K562 (cell line): ENCODE data around the gene RBM45. TPM values are rescaled to one million over a fixed set of nuclear protein-coding genes. Genes with fewer than 3 reads are reported as not detected.

Experiments
- ATAC-seq: fragments of 200-7000 bp; cut with Tn5 transposase; 3 replicates; pipeline ENCODE4 v1.9.1; 2020; ENCODE audit warnings: moderate library complexity
- BruUV-seq: library from RNA; stranded (reverse); fragments of 400-500 nt; replicated peaks from 2 replicates; lab custom pipeline; 2021; lab: Mats Ljungman, UMichigan
- CTCF ChIA-PET: fragments of 300-600 bp; formaldehyde crosslinking; extraction: SDS; loops from one replicate; lab custom pipeline; 2021; ENCODE audit warnings: low intra/inter-chr PET ratio; lab: Yijun Ruan, JAX
- POLR2A ChIA-PET: fragments of 300-600, 350-650 bp; sonication (Branson Sonifier 250); formaldehyde crosslinking; extraction: SDS; loops from one replicate; lab custom pipeline; 2021; ENCODE audit warnings: antibody characterized with exemption, inconsistent platforms; lab: Yijun Ruan, JAX
- DNase-seq, 4 experiments: peaks; one replicate each; pipeline versions ENCODE4 v3.0.0 to v3.0.0-alpha.2; 2011 to 2018; ENCODE audit warnings: low spot score in 3 of 4, mixed read lengths in 3 of 4; ENCODE audit errors: extremely low read depth in 1 of 4
- FAIRE-seq: peaks from 2 replicates; lab custom pipeline; 2011; peaks lifted over from hg19 to GRCh38; lab: Jason Lieb, UNC
- H2AFZ ChIP-seq: 2 replicates; pipeline ENCODE4 v1.6.0; 2011; ENCODE audit warnings: low read depth, low read length, control low read depth, inconsistent platforms
- H3K27ac ChIP-seq: fragments of 200-600 bp; 3 replicates; pipeline ENCODE4 v1.8.0; 2011; ENCODE audit warnings: low read depth, mild to moderate bottlenecking, control low read depth, inconsistent platforms, low read length, moderate library complexity, mixed read lengths; ENCODE audit errors: extremely low read depth
- H3K27me3 ChIP-seq, 2 experiments: fragments of 300-600 bp in 1 of 2; 2 replicates in 1 of 2; 3 replicates in 1 of 2; pipeline versions ENCODE4 v1.6.0 to v1.8.0; 2011; ENCODE audit warnings: inconsistent platforms in 2 of 2, low read length in 2 of 2, mild to moderate bottlenecking in 1 of 2, mixed read lengths in 1 of 2, moderate library complexity in 1 of 2; ENCODE audit not compliant: control insufficient read depth in 2 of 2, insufficient read depth in 2 of 2
- H3K36me3 ChIP-seq: fragments of 300-600 bp; 3 replicates; pipeline ENCODE4 v1.8.0; 2011; ENCODE audit warnings: mild to moderate bottlenecking, low read length, inconsistent platforms; ENCODE audit not compliant: control insufficient read depth, insufficient read depth
- H3K4me1 ChIP-seq, 2 experiments: fragments of 200-600 bp in 1 of 2; replicated peaks in 1 of 2; 2 replicates in 1 of 2; 3 replicates in 1 of 2; pipeline versions ENCODE4 v1.5.1 to v1.8.0; 2011; ENCODE audit warnings: inconsistent platforms in 2 of 2, low read length in 2 of 2, mild to moderate bottlenecking in 1 of 2, mixed read lengths in 1 of 2, moderate library complexity in 1 of 2; ENCODE audit not compliant: control insufficient read depth in 2 of 2, insufficient read depth in 2 of 2
- H3K4me2 ChIP-seq: 2 replicates; pipeline ENCODE4 v1.6.1; 2011; ENCODE audit warnings: low read length, control low read depth, inconsistent platforms, mixed read lengths; ENCODE audit not compliant: insufficient read depth
- H3K4me3 ChIP-seq: fragments of 200-600 bp; sonication (generic), shearing (Covaris generic); 2 replicates; pipeline ENCODE4 v1.5.1; 2016; ENCODE audit warnings: control low read depth, inconsistent platforms
- H3K79me2 ChIP-seq: fragments of 200-600 bp; 3 replicates; pipeline ENCODE4 v1.8.0; 2011; ENCODE audit warnings: low read length, inconsistent platforms; ENCODE audit not compliant: control insufficient read depth, insufficient read depth
- H3K9ac ChIP-seq, 2 experiments: 2 replicates each; pipeline versions ENCODE4 v1.6.0 to v1.6.1; 2011; ENCODE audit warnings: low read depth in 2 of 2, low read length in 2 of 2, control low read depth in 1 of 2, inconsistent platforms in 1 of 2, mild to moderate bottlenecking in 1 of 2, mixed read lengths in 1 of 2; ENCODE audit not compliant: insufficient read depth in 1 of 2
- H3K9me1 ChIP-seq: one replicate; pipeline ENCODE4 v1.6.0; 2011; ENCODE audit warnings: inconsistent platforms, mild to moderate bottlenecking, low read length, moderate library complexity; ENCODE audit not compliant: control insufficient read depth, insufficient read depth
- H3K9me3 ChIP-seq: replicated peaks from 2 replicates; pipeline ENCODE4 v1.5.1; 2011; ENCODE audit warnings: low read depth, low read length, inconsistent platforms; ENCODE audit not compliant: control insufficient read depth, insufficient read depth
- H4K20me1 ChIP-seq: replicated peaks from 2 replicates; pipeline ENCODE4 v1.6.1; 2011; ENCODE audit warnings: low read length, inconsistent platforms, mixed read lengths; ENCODE audit not compliant: control insufficient read depth, insufficient read depth
- C11orf30 ChIP-seq: fragments of 450-650 bp; IDR thresholded peaks from 2 replicates; pipeline ENCODE4 v1.6.1; 2016; ENCODE audit warnings: low read depth, mild to moderate bottlenecking
- HCFC1 ChIP-seq: IDR thresholded peaks from 2 replicates; pipeline ENCODE4 v1.6.1; 2012; ENCODE audit warnings: low read depth, low read length, improper control_type of control experiment
- HINFP ChIP-seq: fragments of 450-650 bp; conservative IDR thresholded peaks from 2 replicates; pipeline ENCODE4 v1.6.1; 2016; ENCODE audit warnings: missing genetic modification characterization, low read depth, mild to moderate bottlenecking, control low read depth, missing compliant biosample characterization
- MAFF ChIP-seq: IDR thresholded peaks from 2 replicates; pipeline ENCODE4 v1.6.1; 2012; ENCODE audit warnings: low read length, improper control_type of control experiment
- MAFG ChIP-seq: fragments of 450-650 bp; conservative IDR thresholded peaks from 2 replicates; pipeline ENCODE4 v1.6.1; 2016; ENCODE audit warnings: missing genetic modification characterization, missing compliant biosample characterization
- MAFK ChIP-seq: IDR thresholded peaks from 2 replicates; pipeline ENCODE4 v1.6.1; 2011; ENCODE audit warnings: low read length, improper control_type of control experiment
- MXI1 ChIP-seq: IDR thresholded peaks from 2 replicates; pipeline ENCODE4 v1.6.1; 2011; ENCODE audit warnings: low read depth, mild to moderate bottlenecking, improper control_type of control experiment, low read length
- MYBL2 ChIP-seq, 2 experiments: fragments of 450-650 bp in 1 of 2; sonication (generic) in 1 of 2; formaldehyde crosslinking in 1 of 2; IDR thresholded peaks; 2 replicates each; pipeline versions ENCODE4 v1.6.1 to v1.8.1; 2017 to 2022; ENCODE audit warnings: borderline replicate concordance in 1 of 2, inconsistent platforms in 1 of 2, low read depth in 1 of 2, mild to moderate bottlenecking in 1 of 2, missing genetic modification reagents in 1 of 2, moderate library complexity in 1 of 2
- PCBP1 ChIP-seq: fragments of 200-400 bp; formaldehyde crosslinking; IDR thresholded peaks from 2 replicates; pipeline ENCODE4 v1.6.1; 2018; ENCODE audit warnings: mild to moderate bottlenecking, low read depth, low read length; ENCODE audit not compliant: poor library complexity, severe bottlenecking
- PHB ChIP-seq: fragments of 250-450 bp; sonication (Bioruptor Pico); IDR thresholded peaks from 2 replicates; pipeline ENCODE4 v1.5.0; 2021
- PHF21A ChIP-seq: fragments of 450-650 bp; IDR thresholded peaks from 2 replicates; pipeline ENCODE4 v1.6.1; 2017; ENCODE audit warnings: low read depth, borderline replicate concordance
- POLR3G ChIP-seq: IDR thresholded peaks from 2 replicates; pipeline ENCODE4 v1.6.1; 2011; ENCODE audit not compliant: insufficient read length, insufficient replicate concordance; ENCODE audit errors: extremely low read depth
- PTBP1 ChIP-seq: fragments of 200-400 bp; formaldehyde crosslinking; IDR thresholded peaks from 2 replicates; pipeline ENCODE4 v1.6.1; 2017; ENCODE audit warnings: low read depth, low read length
- ZBTB17 ChIP-seq: fragments of 450-650 bp; formaldehyde crosslinking; IDR thresholded peaks from 2 replicates; pipeline ENCODE4 v1.4.0; 2020; ENCODE audit warnings: mild to moderate bottlenecking
- ZC3H8 ChIP-seq: fragments of 450-650 bp; IDR thresholded peaks from 2 replicates; pipeline ENCODE4 v1.6.1; 2017
- ZNF740 ChIP-seq, 3 experiments: fragments of 200-800 bp in 1 of 3; sonication (Bioruptor generic) in 1 of 3; sonication (generic) in 1 of 3; formaldehyde crosslinking in 1 of 3; IDR thresholded peaks; 2 replicates each; pipeline versions ENCODE4 v1.6.1 to v1.8.0; 2016 to 2022; ENCODE audit warnings: mild to moderate bottlenecking in 2 of 3, missing compliant biosample characterization in 2 of 3, missing genetic modification characterization in 2 of 3, missing genetic modification reagents in 1 of 3
- WGBS: fragments of 100-300 bp; shearing (Covaris generic); methylation state at CpG from one replicate; pipeline ENCODE4 v1.1.6; 2016; ENCODE audit warnings: low coverage, mixed read lengths; ENCODE audit not compliant: insufficient coverage; ENCODE audit errors: missing lambda C conversion rate; 5-methylcytosine and 5-hydroxymethylcytosine counted together
- in situ Hi-C: fragments of 300-500 bp; cut with MboI; formaldehyde crosslinking; loops from 4 replicates; pipeline ENCODE4 v1.15.0; 2018; ENCODE audit warnings: inconsistent platforms, mixed read lengths
- intact Hi-C: fragments of 100-400 bp; cut with micrococcal nuclease; formaldehyde crosslinking; loops from 2 replicates; pipeline ENCODE4 v1.14.2; 2022
- polyA plus RNA-seq, 8 experiments: library from polyadenylated mRNA; depleted of rRNA in 4 of 8; stranded (reverse) in 5 of 8; unstranded in 3 of 8; fragments of >200 nt; fragmentation: Nextera tagmentation in 2 of 8; fragmentation: Illumina TruSeq in 1 of 8; extraction: Ambion mirVana in 2 of 8; extraction: Trizol in 1 of 8; gene quantifications; 2 replicates each; pipeline versions ENCODE4 v1.2.1 to v1.2.3, GENCODE V29; 2011 to 2014; ENCODE audit warnings: inconsistent platforms in 1 of 8, missing spikeins in 1 of 8
- total RNA-seq, 7 experiments: library from RNA; depleted of rRNA in 6 of 7; stranded (reverse); fragments of >200 nt in 6 of 7; fragmentation: Illumina TruSeq in 2 of 7; extraction: Trizol in 2 of 7; gene quantifications; 2 replicates each; pipeline versions ENCODE4 v1.2.1 to v1.2.3, GENCODE V29; 2011 to 2021; ENCODE audit warnings: low replicate concordance in 1 of 7

Gene RBM45
- total and polyA plus RNA-seq, 9 of the 15 experiments (the other 6 are each of a cell fraction or from before 2014, with no cell fraction given): 6.7 to 22.0 (median 15.0) TPM

GRCh38 chr2:178117725-178118124, 5.5 kb downstream of the RBM45 start (continued):
- TF ChIP-seq MAFK (peak; percentile 17; the same call in 1 of the 2 replicates), PTBP1 (no peak), C11orf30 (peak; percentile 64; the same call in 1 of the 2 replicates), HINFP (tag) (no peak)

DNA sequence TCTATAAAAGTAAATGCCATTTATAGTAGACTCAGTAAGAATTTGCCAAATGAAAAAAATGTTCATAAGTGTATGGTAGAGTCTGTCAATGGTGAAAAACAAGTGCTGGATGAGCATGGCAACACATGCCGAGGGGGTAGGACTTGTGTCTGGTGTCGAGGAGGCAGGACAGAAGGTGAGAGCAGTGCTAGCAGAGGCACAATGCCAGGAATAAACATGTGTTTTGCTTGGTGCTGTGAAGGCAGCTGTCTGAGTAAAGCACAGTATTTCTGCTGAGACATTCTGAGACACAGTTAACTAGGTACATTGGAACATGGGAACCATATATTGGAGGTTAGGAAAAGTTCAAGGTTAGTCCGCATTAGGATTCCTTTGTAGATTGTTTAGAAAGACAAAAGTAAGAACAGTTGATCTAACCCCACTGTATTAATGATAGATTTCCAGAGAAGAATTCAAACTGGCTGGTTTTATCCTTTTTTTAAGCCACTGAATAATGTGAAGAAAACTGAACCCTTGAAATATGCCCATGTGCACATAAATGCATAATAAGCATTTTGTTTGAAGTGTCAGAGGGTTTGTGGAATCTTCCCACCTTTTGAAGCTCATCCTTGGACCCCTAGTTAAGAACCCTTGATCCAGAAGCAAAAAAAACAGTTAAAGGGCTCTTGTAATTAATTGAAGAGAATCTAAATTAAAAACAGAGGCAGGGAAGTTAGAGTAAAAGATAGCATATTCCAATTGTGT, 7.1 kb downstream of the RBM45 start:
- Histone ChIP-seq H3K27me3 (no peaks in the 10 kb centered on the region), H4K20me1 (no peaks in the 10 kb centered on the region), H3K27ac (no peak overlapping the region), H3K9me3 (no peaks in the 10 kb centered on the region), H2AFZ (no peak overlapping the region), H3K79me2 (no peaks in the 10 kb centered on the region), H3K4me1 (no peaks in the 10 kb centered on the region), H3K9me1 (no peaks in the 10 kb centered on the region), H3K9ac (no peak overlapping the region), H3K4me2 (no peak overlapping the region), H3K4me3 (no peak overlapping the region), H3K36me3 (peaks cover 55% of the 10 kb centered on the region)
- no peak for FAIRE-seq
- in situ Hi-C loops: loop anchor here (10.0 kb wide), 1 partner anchor 795 kb away; no protein-coding TSS in a partner anchor
- no TSS peak for BruUV-seq
- ATAC-seq: no peak; the same call in 2 of the 3 replicates
- ChIA-PET CTCF (no interaction called here), POLR2A (interaction anchor here (0.9 kb wide), 1 partner anchor 130 kb away, joined by 4 read pairs; no protein-coding TSS in a partner anchor)
- intact Hi-C loops: no loop called here
- 94% methylated on average over 3 of the region's 3 CpGs for WGBS
- no peak for DNase-seq
- no peak for TF ChIP-seq ZNF740 (CRISPR knock-in tag; IDR thresholded peaks at IDR 0.05)
- no peak for TF ChIP-seq ZNF740 (tag; IDR thresholded peaks at IDR 0.05)
- TF ChIP-seq PHF21A: no peak
- TF ChIP-seq MXI1: no peak
- peak; percentile 60; the same call in 1 of the 2 replicates for TF ChIP-seq C11orf30
- no peak for TF ChIP-seq PCBP1
- TF ChIP-seq ZBTB17 (CRISPR knock-in tag): no peak
- no peak for TF ChIP-seq POLR3G
- TF ChIP-seq ZC3H8: no peak
- TF ChIP-seq PHB: no peak
- no peak for TF ChIP-seq MYBL2 (IDR thresholded peaks at IDR 0.05; ENCODE audit: low read depth)
- no peak for TF ChIP-seq MYBL2 (CRISPR knock-in tag; IDR thresholded peaks at IDR 0.05; ENCODE audit: borderline replicate concordance)
- peak; percentile 41 for TF ChIP-seq MAFF
- no peak for TF ChIP-seq HCFC1
- TF ChIP-seq MAFG: peak; percentile 47; the same call in 1 of the 2 replicates
